Neural crest cell (in vitro differentiated cells): ENCODE data around the gene PTPN22. TPM values are rescaled to one million over a fixed set of nuclear protein-coding genes. Genes with fewer than 3 reads are reported as not detected.
A peak's percentile ranks its signal among the peaks of the same experiment; 100 is the strongest.

Experiments
- DNase-seq: peaks from one replicate; pipeline ENCODE4 v3.0.0; 2021; ENCODE audit warnings: low read depth, mixed read lengths, low spot score
- H3K27ac Mint-ChIP-seq: one replicate; pipeline ENCODE4 v1.8.0; 2021; ENCODE audit warnings: mild to moderate bottlenecking, mixed read lengths; ENCODE audit not compliant: unreplicated experiment
- H3K27me3 Mint-ChIP-seq: 2 replicates; pipeline ENCODE4 v1.8.0; 2021; ENCODE audit warnings: low read depth, mild to moderate bottlenecking, mixed read lengths
- H3K36me3 Mint-ChIP-seq: 2 replicates; pipeline ENCODE4 v1.8.0; 2021; ENCODE audit warnings: low read depth, mild to moderate bottlenecking, mixed read lengths
- H3K4me1 Mint-ChIP-seq: 2 replicates; pipeline ENCODE4 v1.8.0; 2021; ENCODE audit warnings: mixed read lengths
- H3K4me3 Mint-ChIP-seq: one replicate; pipeline ENCODE4 v1.8.0; 2021; ENCODE audit warnings: mild to moderate bottlenecking, mixed read lengths
- H3K9me3 Mint-ChIP-seq: 2 replicates; pipeline ENCODE4 v1.8.0; 2021; ENCODE audit warnings: mixed read lengths
- total RNA-seq: library from RNA; stranded (reverse); gene quantifications from 2 replicates; pipeline ENCODE4 v1.2.1, GENCODE V29; 2021
- TF ChIP-seq, protein P1 (sequence below): fragments of 200-600 bp; sonication (generic); conservative IDR thresholded peaks from 2 replicates; pipeline ENCODE4 v1.5.0; 2021; ENCODE audit warnings: antibody characterized with exemption, mild to moderate bottlenecking

PTPN22 gene
- total RNA-seq, 1 donor from 2014 or later: not detected

DNA sequence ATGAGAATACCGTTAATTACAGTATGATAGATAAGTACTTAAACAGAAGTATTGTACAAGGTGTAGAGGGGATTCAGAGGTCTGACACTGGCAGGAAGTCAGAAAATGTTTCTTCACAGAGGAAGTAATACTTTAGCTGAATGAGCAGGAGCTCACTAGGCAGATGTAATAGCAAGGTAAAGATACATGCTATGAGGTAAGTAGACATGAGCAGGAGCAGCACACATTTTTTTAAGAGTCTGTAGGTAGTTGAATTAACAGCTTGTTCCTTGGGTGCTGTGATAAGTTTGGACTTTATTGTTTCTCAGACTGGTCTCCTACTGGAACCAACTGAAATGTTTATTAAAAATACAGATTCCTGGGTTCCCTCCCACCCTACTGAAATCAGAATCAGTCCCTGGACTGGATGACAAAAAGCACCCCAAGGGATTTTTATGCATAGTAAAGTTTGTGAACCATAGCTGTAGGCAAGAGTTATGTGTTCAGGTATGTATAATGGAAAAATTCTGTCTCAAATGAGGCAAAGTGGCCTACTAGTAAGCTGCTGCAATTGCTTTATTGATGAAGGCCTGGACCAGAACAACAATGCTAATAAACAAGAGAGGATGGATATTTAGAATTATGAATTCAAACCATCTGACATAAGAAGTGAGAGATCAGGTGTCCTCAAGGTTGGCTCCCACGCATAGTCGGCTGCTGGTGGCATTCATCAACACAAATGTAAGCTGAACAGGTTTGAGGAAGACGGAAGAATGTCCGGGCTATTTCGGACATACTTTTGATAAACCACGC, 32.2 kb upstream of the PTPN22 start:
- Mint-ChIP-seq H3K4me1 (peaks cover 29% of the 10 kb centered on the region), H3K27ac (no peak overlapping the region), H3K36me3 (peaks cover 7% of the 10 kb centered on the region), H3K27me3 (no peaks in the 10 kb centered on the region), H3K9me3 (no peaks in the 10 kb centered on the region), H3K4me3 (peak overlapping the region; percentile 98)
- TF ChIP-seq, protein P1, sequence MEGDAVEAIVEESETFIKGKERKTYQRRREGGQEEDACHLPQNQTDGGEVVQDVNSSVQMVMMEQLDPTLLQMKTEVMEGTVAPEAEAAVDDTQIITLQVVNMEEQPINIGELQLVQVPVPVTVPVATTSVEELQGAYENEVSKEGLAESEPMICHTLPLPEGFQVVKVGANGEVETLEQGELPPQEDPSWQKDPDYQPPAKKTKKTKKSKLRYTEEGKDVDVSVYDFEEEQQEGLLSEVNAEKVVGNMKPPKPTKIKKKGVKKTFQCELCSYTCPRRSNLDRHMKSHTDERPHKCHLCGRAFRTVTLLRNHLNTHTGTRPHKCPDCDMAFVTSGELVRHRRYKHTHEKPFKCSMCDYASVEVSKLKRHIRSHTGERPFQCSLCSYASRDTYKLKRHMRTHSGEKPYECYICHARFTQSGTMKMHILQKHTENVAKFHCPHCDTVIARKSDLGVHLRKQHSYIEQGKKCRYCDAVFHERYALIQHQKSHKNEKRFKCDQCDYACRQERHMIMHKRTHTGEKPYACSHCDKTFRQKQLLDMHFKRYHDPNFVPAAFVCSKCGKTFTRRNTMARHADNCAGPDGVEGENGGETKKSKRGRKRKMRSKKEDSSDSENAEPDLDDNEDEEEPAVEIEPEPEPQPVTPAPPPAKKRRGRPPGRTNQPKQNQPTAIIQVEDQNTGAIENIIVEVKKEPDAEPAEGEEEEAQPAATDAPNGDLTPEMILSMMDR: no peak
- no peak for DNase-seq

GRCh38 chr1:113901191-113901590, 29.7 kb upstream of the PTPN22 start:
- Mint-ChIP-seq H3K9me3 (no peaks in the 10 kb centered on the region), H3K36me3 (peaks cover 8% of the 10 kb centered on the region), H3K4me3 (no peak overlapping the region), H3K27ac (no peak overlapping the region), H3K27me3 (no peaks in the 10 kb centered on the region), H3K4me1 (peaks cover 25% of the 10 kb centered on the region)
- TF ChIP-seq, protein P1: no peak
- DNase-seq: no peak

DNA sequence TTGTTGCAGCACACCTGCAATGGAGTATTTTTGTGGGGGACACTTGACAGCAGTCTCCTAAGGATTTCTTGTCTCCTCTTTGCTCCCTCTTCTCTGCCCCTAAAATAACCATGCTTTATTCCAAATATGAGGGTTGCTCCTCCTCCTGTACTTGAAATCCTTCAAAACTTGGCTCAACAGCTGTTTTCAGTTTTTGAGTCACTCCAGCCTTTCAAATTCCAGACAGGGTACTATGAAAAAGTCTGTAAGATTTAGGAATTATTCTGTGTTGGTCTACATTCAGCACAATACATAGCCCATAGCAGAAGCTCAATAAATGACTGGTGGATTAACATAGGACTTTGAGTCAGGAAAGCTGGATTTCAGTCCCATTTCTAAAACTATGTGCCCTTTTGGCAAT, 27.6 kb upstream of the PTPN22 start:
- no peak overlapping the region for H3K4me3 Mint-ChIP-seq
- H3K9me3 Mint-ChIP-seq: no peaks in the 10 kb centered on the region
- no peak for DNase-seq
- H3K27me3 Mint-ChIP-seq: no peaks in the 10 kb centered on the region
- peaks cover 8% of the 10 kb centered on the region for H3K36me3 Mint-ChIP-seq
- H3K27ac Mint-ChIP-seq: no peak overlapping the region
- peaks cover 12% of the 10 kb centered on the region for H3K4me1 Mint-ChIP-seq
- TF ChIP-seq, protein P1: no peak

- Mint-ChIP-seq H3K4me3 (no peak overlapping the region), H3K9me3 (no peaks in the 10 kb centered on the region), H3K27me3 (no peaks in the 10 kb centered on the region), H3K36me3 (peaks cover 8% of the 10 kb centered on the region), H3K27ac (no peak overlapping the region), H3K4me1 (peaks cover 6% of the 10 kb centered on the region)
- TF ChIP-seq, protein P1: no peak
- no peak for DNase-seq
These were observed 26.8 kb upstream of the PTPN22 start for GRCh38 chr1:113898241-113898814.

DNA sequence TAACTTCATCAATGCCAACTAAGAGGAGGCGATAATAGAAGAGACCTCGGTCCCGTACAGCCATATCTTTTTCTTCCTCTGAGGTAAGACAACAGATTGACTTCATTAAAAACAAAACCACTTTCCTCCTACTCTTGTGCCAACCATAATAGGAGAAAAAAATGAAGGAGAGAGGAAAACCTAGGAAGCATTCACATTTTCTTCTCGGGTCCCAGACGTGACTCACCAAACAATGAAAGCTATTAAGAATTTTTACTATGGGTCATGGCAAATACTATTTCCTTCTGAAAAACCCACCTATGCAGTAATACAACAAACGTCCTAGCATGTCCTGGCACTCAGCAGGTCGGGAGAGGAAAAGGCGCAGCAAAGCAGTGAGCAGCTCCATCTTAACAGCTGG, 24.4 kb upstream of the PTPN22 start:
- no peaks in the 10 kb centered on the region for H3K27me3 Mint-ChIP-seq
- peaks cover 8% of the 10 kb centered on the region for H3K36me3 Mint-ChIP-seq

More for the DNA sequence above, 24.4 kb upstream of the PTPN22 start:
- no peak for DNase-seq
- Mint-ChIP-seq H3K4me3 (no peak overlapping the region), H3K27ac (peak overlapping the region; percentile 70), H3K4me1 (no peaks in the 10 kb centered on the region), H3K9me3 (no peaks in the 10 kb centered on the region)
- TF ChIP-seq, protein P1: no peak
